Endothelial cell of umbilical vein (primary cell): Measurements from ENCODE around the gene CLDN5. TPM values are rescaled to one million over a fixed set of nuclear protein-coding genes. Genes with fewer than 3 reads are reported as not detected.

ENCODE experiments used
- BruUV-seq: library from RNA; stranded (reverse); fragments of 400-500 nt; replicated peaks from 2 replicates; lab custom pipeline; 2021; lab: Mats Ljungman, UMichigan
- CTCF ChIA-PET: fragments of 300-600, 350-600 bp; sonication (Branson Sonifier 250); formaldehyde crosslinking; loops from one replicate; lab custom pipeline; 2021; ENCODE audit warnings: antibody characterized with exemption, inconsistent platforms; lab: Charles Lee
- POLR2A ChIA-PET: fragments of 300-600, 350-600 bp; sonication (Branson Sonifier 250); formaldehyde crosslinking; loops from one replicate; lab custom pipeline; 2021; ENCODE audit warnings: antibody characterized with exemption, inconsistent platforms; lab: Charles Lee
- DNase-seq: peaks from one replicate; pipeline ENCODE4 v3.0.0-alpha.2; 2011; ENCODE audit warnings: low read depth, low spot score
- FAIRE-seq: peaks from 2 replicates; lab custom pipeline; 2011; peaks lifted over from hg19 to GRCh38; lab: Jason Lieb, UNC
- H2AFZ ChIP-seq: 2 replicates; pipeline ENCODE4 v1.6.0; 2012; ENCODE audit warnings: low read depth, low read length, control low read depth, inconsistent platforms
- H3K27ac ChIP-seq: 2 replicates; pipeline ENCODE4 v1.5.1; 2011; ENCODE audit warnings: low read depth, mild to moderate bottlenecking, control low read depth, low read length, moderate library complexity; ENCODE audit not compliant: insufficient read depth
- H3K27me3 ChIP-seq, 2 experiments: 2 replicates each; pipeline versions ENCODE4 v1.6.0 to v1.6.1; 2011; ENCODE audit warnings: low read length in 2 of 2, mixed read lengths in 1 of 2; ENCODE audit not compliant: control insufficient read depth in 2 of 2, insufficient read depth in 2 of 2
- H3K36me3 ChIP-seq, 2 experiments: 2 replicates in 1 of 2; 3 replicates in 1 of 2; pipeline ENCODE4 v1.5.1; 2011; ENCODE audit warnings: low read length in 2 of 2, mild to moderate bottlenecking in 1 of 2, moderate library complexity in 1 of 2; ENCODE audit not compliant: control insufficient read depth in 2 of 2, insufficient read depth in 2 of 2; ENCODE audit errors: extremely low read depth in 1 of 2
- H3K4me1 ChIP-seq: 3 replicates; pipeline ENCODE4 v1.5.1; 2011; ENCODE audit warnings: mild to moderate bottlenecking, low read length; ENCODE audit not compliant: control insufficient read depth, insufficient read depth; ENCODE audit errors: extremely low read depth
- H3K4me2 ChIP-seq: 2 replicates; pipeline ENCODE4 v1.6.1; 2011; ENCODE audit warnings: low read length, control low read depth, mixed read lengths; ENCODE audit not compliant: insufficient read depth
- H3K4me3 ChIP-seq, 3 experiments: fragments of 200-600 bp in 1 of 3; sonication (generic), shearing (Covaris generic) in 1 of 3; replicated peaks in 1 of 3; 2 replicates each; pipeline ENCODE4 v1.5.1; 2011 to 2016; ENCODE audit warnings: control low read depth in 3 of 3, low read length in 3 of 3, mild to moderate bottlenecking in 2 of 3, inconsistent platforms in 1 of 3, low read depth in 1 of 3, moderate library complexity in 1 of 3; ENCODE audit not compliant: insufficient read depth in 1 of 3
- H3K79me2 ChIP-seq: 2 replicates; pipeline ENCODE4 v1.6.0; 2012; ENCODE audit warnings: low read length, inconsistent platforms; ENCODE audit not compliant: control insufficient read depth, insufficient read depth
- H3K9ac ChIP-seq: replicated peaks from 2 replicates; pipeline ENCODE3; 2011; ENCODE audit warnings: low read length, control low read depth; ENCODE audit not compliant: insufficient read depth; ENCODE audit errors: extremely low read depth
- H3K9me1 ChIP-seq: replicated peaks from 3 replicates; pipeline ENCODE4 v1.6.0; 2011; ENCODE audit warnings: mild to moderate bottlenecking, low read length; ENCODE audit not compliant: control insufficient read depth, insufficient read depth; ENCODE audit errors: extremely low read depth
- H3K9me3 ChIP-seq: replicated peaks from 2 replicates; pipeline ENCODE4 v1.5.1; 2012; ENCODE audit warnings: low read length, inconsistent platforms; ENCODE audit not compliant: control insufficient read depth, insufficient read depth
- H4K20me1 ChIP-seq: replicated peaks from 2 replicates; pipeline ENCODE3; 2011; ENCODE audit warnings: mild to moderate bottlenecking, low read length; ENCODE audit not compliant: control insufficient read depth, insufficient read depth; ENCODE audit errors: extremely low read depth
- CTCF ChIP-seq, 2 donors: IDR thresholded peaks; 1 replicate in 1 of 2; 2 replicates in 1 of 2; pipeline ENCODE4 v1.5.1; 2011; ENCODE audit warnings: low read length in 2 of 2, mild to moderate bottlenecking in 2 of 2, moderate library complexity in 2 of 2, control low read depth in 1 of 2, inconsistent platforms in 1 of 2, low read depth in 1 of 2; ENCODE audit not compliant: insufficient read depth in 1 of 2; ENCODE audit errors: extremely low read depth in 1 of 2
- GATA2 ChIP-seq: IDR thresholded peaks from 2 replicates; pipeline ENCODE4 v1.7.0; 2011; ENCODE audit warnings: low read depth, mild to moderate bottlenecking, moderate library complexity, mixed read lengths, low read length; ENCODE audit not compliant: insufficient read length, insufficient read depth
- JUN ChIP-seq: IDR thresholded peaks from 2 replicates; pipeline ENCODE4 v1.6.1; 2011; ENCODE audit warnings: borderline replicate concordance, low read depth; ENCODE audit not compliant: insufficient read length, insufficient read depth
- MAX ChIP-seq: IDR thresholded peaks from 2 replicates; pipeline ENCODE4 v1.6.1; 2011; ENCODE audit not compliant: insufficient read depth, insufficient read length
- MYC ChIP-seq: IDR thresholded peaks from one replicate; pipeline ENCODE4 v1.6.1; 2011; ENCODE audit warnings: mild to moderate bottlenecking, low read depth, low read length
- POLR2A ChIP-seq: IDR thresholded peaks from 2 replicates; pipeline ENCODE4 v1.6.1; 2012; ENCODE audit warnings: low read depth, mild to moderate bottlenecking, control low read depth, low read length
- POLR2AphosphoS5 ChIP-seq: IDR thresholded peaks from 2 replicates; pipeline ENCODE4 v1.6.1; 2012; ENCODE audit warnings: low read depth, mild to moderate bottlenecking, control low read depth, low read length, moderate library complexity; ENCODE audit not compliant: insufficient read depth
- dilution Hi-C: fragments of 300-500 bp; cut with MboI; formaldehyde crosslinking; loops from one replicate; pipeline ENCODE4 v1.15.0; 2019; ENCODE audit warnings: low sequenced_read_pairs; ENCODE audit not compliant: extremely low pct_ligation_motif_present
- intact Hi-C: fragments of 100-400 bp; cut with micrococcal nuclease; formaldehyde crosslinking; loops from one replicate; pipeline ENCODE4 v1.10.0; 2022
- polyA plus RNA-seq, 4 experiments: library from polyadenylated mRNA; depleted of rRNA in 3 of 4; stranded (reverse) in 3 of 4; unstranded in 1 of 4; fragments of >200 nt; gene quantifications; 2 replicates each; pipeline versions ENCODE4 v1.2.1 to v1.2.3, GENCODE V29; 2011 to 2012; ENCODE audit warnings: missing spikeins in 1 of 4
- total RNA-seq: library from RNA; stranded (reverse); gene quantifications from 2 replicates; pipeline ENCODE4 v1.2.3, GENCODE V29; 2021

Gene CLDN5
- total and polyA plus RNA-seq, 2 donors (not counting 3 experiments of a cell fraction or from before 2014, with no cell fraction given), result 198 to 252 TPM

GRCh38 chr22:19510919-19511341 is 13.3 kb downstream of the CLDN5 start:
- TF ChIP-seq JUN (no peak), CTCF (IDR thresholded peaks at IDR 0.05; ENCODE audit: extremely low read depth in 1 of 2, insufficient read depth in 1 of 2, low read depth in 1 of 2, low read length in 2 of 2) (no peak), GATA2 (no peak), POLR2A (no peak), MAX (no peak), MYC (no peak), POLR2AphosphoS5 (no peak)
- Histone ChIP-seq H4K20me1 (no peaks in the 10 kb centered on the region), H3K4me1 (no peaks in the 10 kb centered on the region), H3K9me1 (no peaks in the 10 kb centered on the region), H3K27me3 (no peaks in the 10 kb centered on the region), H3K9me3 (no peaks in the 10 kb centered on the region), H3K4me2 (no peak overlapping the region), H2AFZ (no peak overlapping the region), H3K4me3 (no peak overlapping the region), H3K79me2 (no peaks in the 10 kb centered on the region), H3K9ac (no peak overlapping the region), H3K27ac (no peak overlapping the region), H3K36me3 (no peaks in the 10 kb centered on the region)
- intact Hi-C loops (no loop called here), dilution Hi-C loops (no loop called here)
- no TSS peak for BruUV-seq
- DNase-seq (no peak), FAIRE-seq (no peak)
- POLR2A ChIA-PET, result no interaction called here
- CTCF ChIA-PET, result interaction anchor here (0.7 to 1.5 kb wide), 2 partner anchors 9 to 1380 kb away, joined by 3 to 4 read pairs; no protein-coding TSS in a partner anchor
